Activated CD8-positive, alpha-beta memory T cell treated with anti-CD3 and anti-CD28 coated beads for 48 hours (primary cell): ENCODE measurements around the gene BTF3L4.
"Not testable (repeated sequence)": the region's sequence is repeated elsewhere in the genome, so short reads cannot be mapped to it uniquely, and the experiment has no call there.

ENCODE experiments used
- DNase-seq, 3 experiments: peaks; one replicate each; pipeline ENCODE4 v3.0.0-alpha.2; 2020; ENCODE audit warnings: low read depth in 2 of 3, low spot score in 2 of 3

The BTF3L4 gene

GRCh38 chr1:52056163-52056936 is at the start of gene BTF3L4:
BTF3L4 (plus strand) TSS chr1:52056295; CDS start chr1:52059848, 3,553 bp downstream.
- peak; percentile 72 to 83 (median 82) for DNase-seq

- DNase-seq = no peak
These were observed 48.7 kb upstream of the BTF3L4 start for GRCh38 chr1:52007215-52008002.

GRCh38 chr1:52008071-52008809 is 47.9 kb upstream of the BTF3L4 start:
- DNase-seq = no peak

GRCh38 chr1:52022133-52022532 is 34.0 kb upstream of the BTF3L4 start:
- DNase-seq = no peak

- DNase-seq = no peak
These were observed 29.8 kb upstream of the BTF3L4 start for GRCh38 chr1:52026278-52026677.

GRCh38 chr1:52028328-52028727 is 27.8 kb upstream of the BTF3L4 start:
- DNase-seq = no peak

GRCh38 chr1:52028839-52029238 is 27.3 kb upstream of the BTF3L4 start:
- not testable (repeated sequence) for DNase-seq

GRCh38 chr1:52032124-52032784 is 23.8 kb upstream of the BTF3L4 start:
- DNase-seq = no peak

- DNase-seq = peak in 2 of 3 experiments; percentile 2 to 3
These were observed 23.3 kb upstream of the BTF3L4 start for GRCh38 chr1:52032785-52033131.

GRCh38 chr1:52033190-52034049 is 22.7 kb upstream of the BTF3L4 start, which contains the start of gene KTI12:
KTI12 (minus strand) TSS chr1:52033810; CDS start chr1:52033761, 49 bp downstream.
- peak; percentile 54 to 69 (median 63) for DNase-seq

- DNase-seq = no peak
These were observed 22.1 kb upstream of the BTF3L4 start for GRCh38 chr1:52034050-52034384.

GRCh38 chr1:52037402-52037814 is 18.7 kb upstream of the BTF3L4 start:
- DNase-seq = no peak

GRCh38 chr1:52037909-52038308 is 18.2 kb upstream of the BTF3L4 start:
- DNase-seq = no peak

GRCh38 chr1:52041551-52042185 is 14.4 kb upstream of the BTF3L4 start:
- no peak for DNase-seq

- DNase-seq = no peak
These were observed 10.9 kb upstream of the BTF3L4 start for GRCh38 chr1:52045236-52045635.

GRCh38 chr1:52045666-52046195 is 10.4 kb upstream of the BTF3L4 start:
- not testable (repeated sequence) for DNase-seq

GRCh38 chr1:52049337-52049736 is 6.8 kb upstream of the BTF3L4 start:
- DNase-seq = not testable (repeated sequence)

GRCh38 chr1:52053862-52054261 is 2.2 kb upstream of the BTF3L4 start:
- no peak for DNase-seq

- no peak for DNase-seq
These were observed 1.5 kb upstream of the BTF3L4 start for GRCh38 chr1:52054496-52055065.
